Subcutaneous preadipocyte (primary cell): Measurements from ENCODE around the gene PPFIA3. TPM values are rescaled to one million over a fixed set of nuclear protein-coding genes. Genes with fewer than 3 reads are reported as not detected.

Experiments
- small RNA-seq: library from RNA; depleted of rRNA; stranded (forward); fragments of <200 nt; gene quantifications from one replicate; pipeline ENCODE3, GENCODE V24; 2012
- total RNA-seq: library from RNA; depleted of rRNA; stranded (reverse); fragments of >200 nt; gene quantifications from 2 replicates; pipeline ENCODE4 v1.2.3, GENCODE V29; 2012

Gene PPFIA3
- 0.78 and 1.8 TPM in 2 replicates for total RNA-seq

DNA sequence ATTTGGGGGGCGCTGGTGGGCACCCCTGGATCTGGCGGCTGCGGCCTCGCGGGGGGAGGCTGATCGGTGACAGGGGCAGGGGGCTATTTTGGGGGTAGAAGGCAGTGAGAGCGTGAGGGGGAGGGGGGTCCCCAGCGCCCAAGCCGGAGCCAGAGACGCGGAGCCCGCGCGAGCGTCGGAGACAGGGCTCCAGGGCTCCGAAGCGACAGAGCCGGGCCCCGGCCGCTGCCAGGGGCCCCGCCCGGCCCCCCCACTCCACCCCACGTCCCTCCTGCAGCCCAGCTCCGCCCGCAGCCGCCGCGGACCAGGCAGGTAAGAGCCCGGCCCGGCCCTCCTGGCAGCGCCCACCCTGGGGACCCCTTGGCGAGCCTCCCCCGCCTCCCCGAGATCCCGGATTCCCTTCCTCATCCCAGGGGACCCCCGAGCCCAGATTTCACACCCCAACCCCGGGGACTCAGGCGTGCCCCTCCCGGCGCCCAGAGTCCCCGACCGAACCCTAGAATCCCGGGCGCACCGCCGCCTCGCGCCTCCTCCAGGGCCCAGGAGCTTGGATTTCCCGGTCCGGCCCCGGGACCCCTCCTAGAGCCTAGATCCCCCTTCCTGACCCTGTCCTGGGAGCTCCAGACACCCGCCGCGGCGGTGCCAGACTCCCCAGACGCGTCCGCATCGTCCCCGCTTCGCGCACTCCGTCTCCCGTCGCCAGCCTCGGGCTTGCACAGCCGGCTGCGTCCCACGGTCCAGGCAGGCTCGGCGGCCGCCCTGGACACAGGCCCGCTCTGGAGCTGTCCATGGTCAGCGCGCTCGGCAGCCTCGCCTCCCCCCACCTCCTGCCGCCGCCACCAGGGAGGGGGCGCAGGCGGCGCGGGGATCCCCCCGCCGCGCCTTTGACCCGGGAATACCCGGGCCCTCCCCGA, at the start of gene PPFIA3:
PPFIA3 (plus strand) TSS at position 134 of the 914 bp plus-strand sequence. CDS start 8,330 bp downstream, outside the sequence.

DNA sequence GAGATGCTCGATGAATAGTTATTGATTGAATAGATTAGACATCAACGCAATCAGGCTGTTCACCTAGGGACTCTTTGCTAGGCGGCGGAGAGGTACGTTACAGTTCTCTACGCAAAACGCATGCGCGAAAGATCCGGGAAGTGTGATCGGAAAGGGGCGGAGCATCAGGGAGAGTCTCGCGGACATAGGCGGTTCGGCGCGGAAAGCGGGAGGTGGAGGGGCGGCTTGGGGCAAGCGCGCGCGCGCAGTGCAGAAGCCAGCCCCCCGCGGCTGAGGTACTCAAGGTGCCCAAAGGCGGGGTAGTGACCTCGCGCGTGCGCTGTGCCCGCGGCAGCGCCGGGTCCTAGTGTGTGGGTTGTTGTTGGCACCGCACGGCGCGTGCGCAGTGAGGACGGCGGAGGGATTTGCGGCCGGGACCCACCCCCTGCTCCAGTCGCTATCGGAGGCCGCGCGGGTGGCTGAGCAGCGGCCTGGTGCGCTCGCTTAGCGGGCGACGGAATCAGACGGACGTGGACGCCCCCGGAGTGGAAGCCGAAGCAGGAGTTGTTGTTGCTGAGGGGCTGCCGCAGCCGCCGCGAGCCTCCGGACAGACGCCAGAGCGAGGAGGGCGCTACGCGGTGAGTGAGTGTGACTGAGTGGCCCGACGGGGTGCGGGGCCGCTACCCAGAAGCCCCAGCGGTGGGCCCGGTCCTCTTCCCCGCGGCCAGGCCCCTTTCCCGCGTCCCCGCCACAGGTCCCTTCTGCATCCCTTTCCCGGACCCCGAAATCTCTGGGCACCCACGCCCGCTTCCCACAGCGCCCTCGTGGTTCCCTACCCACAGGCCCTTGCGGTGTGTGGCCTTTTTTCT, 34.1 kb upstream of the PPFIA3 start, which contains the start of gene SNRNP70:
SNRNP70 (plus strand) TSS at position 432 of the 848 bp plus-strand sequence. CDS start 964 bp downstream, outside the sequence.

DNA sequence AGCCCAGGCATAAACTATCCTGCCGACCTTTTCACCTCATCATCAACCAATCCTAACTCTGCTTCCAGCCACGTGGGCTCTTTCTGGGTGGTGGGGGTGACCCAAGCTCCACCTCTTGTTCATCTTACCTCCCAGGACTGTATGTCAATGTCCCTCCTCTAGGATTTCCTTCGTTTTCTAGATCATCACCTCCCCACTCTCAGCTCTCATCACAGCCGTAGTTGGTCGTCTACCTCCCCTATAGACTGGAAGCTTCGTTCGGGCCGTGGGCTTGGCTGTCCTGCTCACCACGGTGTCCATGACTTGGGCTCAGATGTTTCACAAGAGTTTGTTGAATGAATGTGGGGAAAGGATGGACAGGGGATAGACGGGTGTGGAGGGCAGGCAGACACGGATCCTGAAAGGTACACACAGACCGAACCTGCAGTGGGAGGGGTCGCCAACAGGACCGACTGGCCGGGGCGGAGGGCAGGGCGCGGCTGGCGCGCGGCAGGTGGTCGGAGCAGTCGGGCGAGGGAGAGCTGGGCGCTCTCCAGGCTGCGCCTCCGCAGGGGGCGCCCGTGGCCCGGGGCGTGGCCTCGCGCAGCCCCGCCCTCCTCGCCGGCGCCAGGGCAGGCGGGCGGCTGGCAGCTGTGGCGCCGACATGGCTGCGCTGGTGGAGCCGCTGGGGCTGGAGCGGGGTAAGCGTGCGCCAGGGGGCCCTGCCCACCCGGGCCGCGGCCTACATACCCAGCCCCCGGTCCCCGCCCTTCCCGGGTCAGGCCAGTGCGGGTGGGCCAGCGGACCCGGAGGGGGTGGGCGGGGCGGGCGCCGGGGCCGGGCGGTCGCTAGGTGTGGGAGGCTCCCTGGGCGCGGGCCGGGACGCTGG, 5.3 kb upstream of the PPFIA3 start, which contains the start of gene LIN7B:
LIN7B (plus strand) TSS at position 609 of the 868 bp plus-strand sequence; CDS start at position 644, 35 bp downstream.

DNA sequence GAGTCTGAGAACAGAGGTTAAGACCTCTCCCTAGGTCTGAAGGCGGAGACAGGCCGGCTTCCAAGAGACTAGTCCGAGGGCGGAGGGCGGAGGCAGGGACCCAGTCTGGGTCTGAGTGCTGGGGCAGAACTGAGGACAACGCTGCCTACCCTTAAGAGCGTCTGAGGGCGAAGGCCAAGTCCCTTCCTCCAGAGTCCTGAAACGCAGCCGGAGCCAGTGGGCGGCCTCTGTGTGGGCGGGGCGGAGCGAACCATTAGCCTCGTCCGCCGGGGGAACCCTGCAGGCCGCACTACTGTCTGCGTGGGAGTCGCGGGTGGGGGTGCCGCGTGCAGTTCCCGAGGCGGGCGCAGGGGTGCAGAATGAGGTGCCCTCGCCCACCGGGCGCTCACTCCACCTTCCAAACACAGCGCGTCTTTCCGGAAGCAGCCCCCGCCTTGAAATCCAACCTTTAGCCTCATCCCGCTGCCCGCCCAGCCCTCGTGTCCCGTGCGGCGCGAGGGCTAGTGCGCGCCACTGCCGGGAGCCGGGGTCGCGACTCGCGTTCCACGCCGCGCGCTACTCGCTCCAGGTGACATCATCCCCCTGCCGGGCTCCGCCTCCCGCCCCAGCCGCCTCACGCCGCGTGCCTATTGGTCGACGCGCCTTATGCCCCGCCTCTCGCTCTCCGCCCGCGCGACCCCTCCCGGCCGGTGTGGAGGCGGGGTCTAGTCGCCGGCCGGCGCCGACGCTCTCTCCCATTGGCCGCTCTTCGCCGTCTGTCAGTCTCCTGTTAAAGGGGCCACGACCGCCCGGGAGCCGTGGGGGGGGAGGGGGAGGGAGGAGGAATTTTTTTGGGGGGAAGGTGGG, 556 bp upstream of the PPFIA3 start, which contains the start of gene C19orf73:
C19orf73 (minus strand) TSS at position 579 of the 846 bp plus-strand sequence; CDS start at position 458, 121 bp downstream.

DNA sequence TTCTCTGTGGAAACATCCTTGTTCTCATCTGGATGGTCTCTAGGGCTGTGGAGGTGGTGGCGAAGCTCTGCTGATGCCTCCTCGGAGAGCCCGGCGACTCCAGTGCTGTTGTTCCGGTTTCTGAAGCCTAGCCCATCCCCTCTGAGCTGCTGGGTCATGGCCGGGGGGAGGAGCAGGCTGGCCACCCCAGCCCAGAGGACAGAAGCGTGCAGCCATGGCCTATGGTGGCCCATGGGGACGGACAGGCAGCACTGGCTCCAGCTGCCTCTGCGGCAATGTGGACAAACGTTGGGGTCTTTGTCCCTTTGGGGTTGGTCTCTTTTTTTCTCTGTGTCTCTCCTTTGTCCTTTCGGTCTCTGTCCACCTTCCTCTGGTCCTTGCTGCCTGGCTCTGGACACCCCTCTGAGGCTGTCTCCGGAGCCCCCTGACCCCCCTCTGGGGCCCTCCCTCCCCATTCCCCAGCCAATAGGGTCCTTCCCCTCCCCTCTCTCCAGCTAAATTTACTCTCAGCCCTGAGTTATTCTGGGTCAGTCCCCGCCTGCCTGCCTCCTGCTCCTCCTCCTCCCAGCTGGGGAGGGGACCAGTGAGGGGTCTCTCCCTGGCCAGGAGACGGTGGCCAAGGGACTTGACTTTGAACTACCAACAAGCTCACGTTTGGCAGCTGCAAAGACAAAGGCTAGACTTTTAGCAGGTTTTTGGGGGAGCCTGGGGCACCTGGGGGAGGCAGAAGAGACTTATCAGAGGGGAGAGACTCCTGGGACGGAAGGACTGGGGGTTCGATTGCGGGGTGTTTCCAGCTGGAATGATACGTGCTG, 35.9 kb downstream of the PPFIA3 start, which contains the start of gene HRC:
HRC (minus strand) TSS at position 392 of the 815 bp plus-strand sequence; CDS start at position 233, 159 bp downstream.

GRCh38 chr19:49157445-49158224, 38.3 kb downstream of the PPFIA3 start, which contains the start of gene TRPM4:
Gene TRPM4, plus strand, starts transcription at chr19:49157792. Its CDS starts 75 bp downstream, at chr19:49157867.

Small RNA genes lying within 50 kb of the gene (small RNA-seq; reads per million reads assigned to genes)
- not detected for gene RN7SL708P

Other genes with a start within 250 kb of the PPFIA3 start
- 41.5 and 55.9 TPM in 2 replicates for gene PPP1R15A, start 247.1 kb upstream of the PPFIA3 start, total RNA-seq
- gene TULP2, start 220.8 kb upstream of the PPFIA3 start, total RNA-seq: 0.37 TPM in 1 of 2 replicates, not detected in the other
- gene NUCB1, start 219.2 kb upstream of the PPFIA3 start, total RNA-seq: 134 and 211 TPM in 2 replicates
- not detected in 2 replicates for gene DHDH, start 185.8 kb upstream of the PPFIA3 start, total RNA-seq
- gene BAX, start 164.7 kb upstream of the PPFIA3 start, total RNA-seq: 47.0 and 70.8 TPM in 2 replicates
- gene FTL, start 154.2 kb upstream of the PPFIA3 start, total RNA-seq: 2,886 and 3,269 TPM in 2 replicates
- 55.1 and 57.0 TPM in 2 replicates for gene GYS1, start 126.2 kb upstream of the PPFIA3 start, total RNA-seq
- gene RUVBL2, start 125.7 kb upstream of the PPFIA3 start, total RNA-seq: 301 and 328 TPM in 2 replicates
- gene LHB, start 102.5 kb upstream of the PPFIA3 start, total RNA-seq: not detected in 2 replicates
- not detected in 2 replicates for gene CGB3, start 95.2 kb upstream of the PPFIA3 start, total RNA-seq
- not detected in 2 replicates for gene CGB2, start 87.7 kb upstream of the PPFIA3 start, total RNA-seq
- gene CGB1, start 82.6 kb upstream of the PPFIA3 start, total RNA-seq: not detected in 2 replicates
- not detected in 2 replicates for gene CGB5, start 75.7 kb upstream of the PPFIA3 start, total RNA-seq
- gene CGB8, start 70.4 kb upstream of the PPFIA3 start, total RNA-seq: not detected in 2 replicates
- gene CGB7, start 61.8 kb upstream of the PPFIA3 start, total RNA-seq: 0.20 TPM in 1 of 2 replicates, not detected in the other
- not detected in 2 replicates for gene NTF4, start 54.7 kb upstream of the PPFIA3 start, total RNA-seq
- gene KCNA7, start 46.8 kb upstream of the PPFIA3 start, total RNA-seq: not detected in 2 replicates
- gene SNRNP70, start 34.1 kb upstream of the PPFIA3 start, total RNA-seq: 140 and 162 TPM in 2 replicates
- 1.8 and 2.7 TPM in 2 replicates for gene LIN7B, start 5.2 kb upstream of the PPFIA3 start, total RNA-seq
- 0.37 and 0.78 TPM in 2 replicates for gene C19orf73, start 401 bp upstream of the PPFIA3 start, total RNA-seq
- not detected in 2 replicates for gene HRC, start 35.9 kb downstream of the PPFIA3 start, total RNA-seq
- gene TRPM4, start 38.2 kb downstream of the PPFIA3 start, total RNA-seq: 14.1 and 14.3 TPM in 2 replicates
- gene SLC6A16, start 205.6 kb downstream of the PPFIA3 start, total RNA-seq: under 0.01 TPM in 1 of 2 replicates, not detected in the other
- not detected in 2 replicates for gene CD37, start 215.9 kb downstream of the PPFIA3 start, total RNA-seq
- gene TEAD2, start 242.9 kb downstream of the PPFIA3 start, total RNA-seq: 5.9 and 16.0 TPM in 2 replicates
- not detected in 2 replicates for gene DKKL1, start 244.3 kb downstream of the PPFIA3 start, total RNA-seq